T47D (cell line): ENCODE data around the gene BMP6.

Experiments used
- DNase-seq, 2 experiments: peaks; one replicate each; pipeline versions ENCODE4 v3.0.0 to v3.0.0-alpha.2; 2011 to 2012; ENCODE audit warnings: low read depth in 1 of 2, low spot score in 1 of 2
- JUND ChIP-seq: IDR thresholded peaks from 2 replicates; pipeline ENCODE4 v1.6.1; 2012; ENCODE audit warnings: low read depth
- in situ Hi-C: cut with HindIII; loops from 2 replicates; pipeline ENCODE4 v1.10.0; 2016; ENCODE audit warnings: low sequenced_read_pairs, low pct_unique_long_range_greater_than_20kb

The BMP6 gene

DNA sequence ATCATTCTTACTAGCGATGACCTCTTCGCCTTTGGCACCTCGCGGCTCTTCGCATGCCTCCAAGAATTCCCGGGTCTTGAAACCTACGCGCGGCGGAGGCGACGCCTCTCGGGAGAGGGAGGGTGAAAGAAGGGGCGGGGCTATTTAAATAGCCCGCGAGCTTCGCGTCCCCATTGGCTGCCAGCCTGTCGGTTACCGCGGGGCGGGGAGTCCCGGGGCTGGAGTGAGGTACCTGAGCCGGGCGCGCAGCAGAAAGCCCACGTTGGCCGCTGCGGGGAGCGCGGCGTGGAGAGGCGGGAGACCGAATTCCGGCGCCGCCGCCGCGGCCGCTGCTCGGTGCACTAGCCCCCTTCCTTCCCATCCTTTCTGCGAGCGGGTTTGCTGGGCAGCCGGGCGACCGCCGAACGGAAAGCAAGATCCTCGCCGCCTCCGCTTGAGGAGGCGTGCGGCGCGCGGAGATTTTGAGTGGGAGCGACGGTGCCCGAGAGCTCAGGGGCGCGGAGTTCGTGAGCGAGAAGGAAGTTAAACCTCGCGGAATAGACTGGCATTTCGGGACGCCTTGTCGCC, at the start of gene BMP6:
Gene BMP6, plus strand, starts transcription at position 251 of the 567 bp plus-strand sequence. CDS start 857 bp downstream, outside the sequence.
- peak; percentile 93 to 100 for DNase-seq
- in situ Hi-C loops = no loop called here
- TF ChIP-seq JUND = no peak

- DNase-seq = no peak
- TF ChIP-seq JUND = no peak
- in situ Hi-C loops = no loop called here
Measured at GRCh38 chr6:7677229-7677628, 48.7 kb upstream of the BMP6 start.

DNA sequence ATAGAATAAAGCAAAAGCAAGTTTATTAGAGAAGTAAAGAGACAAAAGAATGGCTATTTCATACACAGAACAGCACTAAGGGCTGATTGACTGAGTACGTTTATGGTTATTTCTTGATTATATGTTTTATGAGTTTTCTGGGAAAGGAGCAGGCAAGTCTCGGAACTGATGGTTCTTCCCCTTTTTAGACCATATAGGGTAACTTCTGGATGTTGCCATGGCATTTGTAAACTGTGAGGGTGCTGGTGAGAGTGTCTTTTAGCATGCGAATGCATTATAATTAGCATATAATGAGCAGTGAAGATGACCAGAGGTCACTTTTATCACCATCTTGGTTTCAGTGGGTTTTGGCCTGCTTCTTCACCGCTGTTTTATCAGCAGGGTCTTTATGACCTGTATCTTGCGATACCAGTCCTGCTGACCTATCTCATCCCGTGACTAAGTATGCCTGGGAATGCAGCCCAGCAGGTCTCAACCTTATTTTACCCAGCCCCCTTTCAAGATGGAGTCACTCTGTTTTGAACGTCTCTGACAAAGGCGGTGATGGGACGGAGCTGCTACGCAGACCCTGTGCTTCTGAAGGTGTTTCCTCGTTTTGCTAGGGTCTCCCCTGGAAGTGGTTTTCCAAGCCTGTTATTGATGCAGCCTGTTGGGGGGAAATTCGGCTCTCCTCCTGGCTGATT, 45.4 kb upstream of the BMP6 start:
- in situ Hi-C loops = no loop called here
- no peak for DNase-seq

GRCh38 chr6:7681449-7681848, 44.5 kb upstream of the BMP6 start:
- DNase-seq = no peak
- no peak for TF ChIP-seq JUND
- in situ Hi-C loops = no loop called here

More for the DNA sequence above, 45.4 kb upstream of the BMP6 start:
- TF ChIP-seq JUND = no peak

DNA sequence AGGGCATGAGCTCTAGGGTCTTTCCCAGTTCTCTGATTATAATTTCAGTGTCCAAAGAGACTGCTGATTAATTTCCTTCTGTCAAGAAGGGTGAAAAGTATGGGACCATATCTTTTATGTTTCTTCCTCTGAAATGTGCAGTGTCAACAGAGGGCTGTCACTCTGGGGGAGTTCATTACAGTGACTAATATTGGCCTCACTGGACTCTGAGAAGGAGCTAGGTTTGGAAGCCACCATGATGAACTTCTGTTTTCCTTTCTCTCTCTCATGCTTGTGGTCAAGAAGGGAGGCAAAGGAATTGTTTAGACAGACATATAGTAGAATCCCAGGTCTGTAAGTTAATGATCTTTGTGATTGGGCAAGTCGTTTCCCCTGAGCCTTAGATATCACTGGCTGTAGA, 41.8 kb upstream of the BMP6 start:
- in situ Hi-C loops = no loop called here
- no peak for TF ChIP-seq JUND
- DNase-seq = no peak

DNA sequence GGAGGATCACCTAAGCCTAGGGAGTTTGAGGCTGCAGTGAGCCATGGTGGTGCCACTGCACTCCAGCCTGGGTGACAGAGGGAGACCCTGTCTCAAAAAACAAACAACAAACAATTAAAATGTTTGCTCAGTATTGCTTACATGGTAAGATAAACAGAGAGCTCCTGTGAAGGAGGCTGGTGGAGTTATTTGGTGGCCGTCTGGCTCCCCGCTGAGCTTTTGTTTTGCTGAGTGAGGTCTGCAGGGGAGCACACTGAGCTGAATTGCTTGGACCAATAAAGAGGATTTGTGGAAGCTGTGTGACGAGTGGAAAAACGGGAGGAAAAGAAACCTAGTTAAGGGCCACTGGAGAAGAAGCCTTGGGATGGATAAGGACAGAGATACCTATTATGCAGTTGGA, 41.1 kb upstream of the BMP6 start:
- in situ Hi-C loops = no loop called here

GRCh38 chr6:7685276-7685675, 40.6 kb upstream of the BMP6 start:
- in situ Hi-C loops = no loop called here
- DNase-seq = no peak
- TF ChIP-seq JUND = no peak

More for the DNA sequence above, 41.1 kb upstream of the BMP6 start:
- no peak for TF ChIP-seq JUND
- DNase-seq = no peak

DNA sequence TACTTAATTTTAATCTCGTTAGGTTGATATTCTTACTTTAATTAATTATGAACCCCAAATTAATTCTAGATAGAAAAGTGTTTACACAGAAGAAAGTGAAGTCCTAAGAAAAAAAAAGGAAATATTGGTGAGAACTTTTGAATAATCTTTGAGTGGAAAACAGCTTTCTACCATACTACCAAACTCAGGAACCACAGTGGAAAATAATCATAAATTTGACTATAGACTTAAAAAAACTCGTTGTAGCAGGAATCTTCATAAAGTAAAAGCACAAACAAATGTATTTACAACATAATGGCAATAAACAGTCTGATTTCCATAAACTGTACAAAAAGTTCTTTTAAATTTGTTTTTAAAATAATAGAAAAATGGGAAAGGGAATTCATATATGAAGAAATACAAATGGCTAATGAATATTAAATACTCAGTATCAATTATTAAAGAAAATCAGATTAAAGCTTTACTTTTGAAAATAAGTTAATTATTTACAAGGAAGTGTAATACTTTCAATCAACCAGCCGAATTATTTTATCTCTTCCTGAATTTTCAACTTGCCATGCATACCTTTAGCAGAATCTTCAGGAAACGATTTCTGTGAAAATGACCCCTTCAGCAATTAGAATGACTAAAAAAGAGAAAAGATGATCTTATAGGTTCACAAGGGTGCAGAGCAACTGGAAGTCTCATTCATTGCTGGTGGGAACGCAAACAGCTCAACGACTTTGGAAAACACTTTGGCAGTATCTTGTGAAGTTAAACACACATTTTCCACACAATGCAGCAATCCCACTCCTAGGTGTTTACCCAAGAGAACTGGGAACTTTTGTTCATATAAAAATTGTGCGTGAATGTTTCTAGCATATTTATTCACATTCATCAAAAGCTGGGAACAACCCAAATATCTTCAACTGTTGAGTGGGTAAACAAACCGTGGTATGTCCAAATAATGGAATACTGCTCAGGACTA, 38.5 kb upstream of the BMP6 start:
- in situ Hi-C loops = no loop called here
- no peak for TF ChIP-seq JUND
- no peak for DNase-seq

- no peak for DNase-seq
- in situ Hi-C loops = no loop called here
- TF ChIP-seq JUND = no peak
Measured at GRCh38 chr6:7691021-7691420, 34.9 kb upstream of the BMP6 start.

GRCh38 chr6:7691675-7692452, 34.0 kb upstream of the BMP6 start:
- no peak for DNase-seq
- no peak for TF ChIP-seq JUND
- in situ Hi-C loops = no loop called here

DNA sequence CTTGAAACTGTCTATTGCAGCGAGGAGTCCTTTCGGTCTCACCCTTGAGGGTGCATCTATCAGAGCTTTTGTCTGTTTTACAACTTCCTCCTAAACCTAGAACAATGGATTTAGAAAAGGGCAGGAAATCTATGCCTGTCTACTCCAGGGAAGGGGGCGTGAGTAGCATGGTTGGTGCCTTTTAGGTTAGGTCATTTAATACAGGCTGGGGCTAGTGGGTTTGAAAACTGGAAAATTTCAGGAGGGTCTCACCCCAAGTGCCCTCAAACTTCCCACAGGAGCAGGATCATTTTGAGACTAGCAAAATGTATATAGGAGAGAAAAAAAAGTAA, 33.5 kb upstream of the BMP6 start:
- no peak for DNase-seq
- no peak for TF ChIP-seq JUND
- in situ Hi-C loops = no loop called here

GRCh38 chr6:7693827-7694226, 32.1 kb upstream of the BMP6 start:
- DNase-seq = no peak
- no peak for TF ChIP-seq JUND

More at GRCh38 chr6:7693827-7694226, 32.1 kb upstream of the BMP6 start:
- in situ Hi-C loops = no loop called here
